Measurements from ENCODE around the gene ELFN1. TPM values are rescaled to one million over a fixed set of nuclear protein-coding genes. Genes with fewer than 3 reads are reported as not detected.

ELFN1 gene
- total RNA-seq, 1 donor from 2014 or later, result 0.62 TPM

- Mint-ChIP-seq H3K27ac (ENCODE audit: unreplicated experiment) (no peak overlapping the region), H3K9me3 (ENCODE audit: unreplicated experiment) (no peaks in the 10 kb centered on the region), H3K27me3 (ENCODE audit: unreplicated experiment) (peaks cover 2% of the 10 kb centered on the region), H3K36me3 (ENCODE audit: unreplicated experiment) (no peaks in the 10 kb centered on the region), H3K4me1 (ENCODE audit: unreplicated experiment) (no peaks in the 10 kb centered on the region), H3K4me3 (ENCODE audit: unreplicated experiment) (no peak overlapping the region)
- TF ChIP-seq CTCF (IDR thresholded peaks at IDR 0.05), result no peak
- no peak for DNase-seq (ENCODE audit: extremely low spot score, unreplicated experiment)
These were observed 68.4 kb downstream of the ELFN1 start for GRCh38 chr7:1738511-1738910.

GRCh38 chr7:1738956-1739355, 68.9 kb downstream of the ELFN1 start:
- H3K9me3 Mint-ChIP-seq (ENCODE audit: unreplicated experiment), result no peaks in the 10 kb centered on the region
- H3K27me3 Mint-ChIP-seq (ENCODE audit: unreplicated experiment), result no peaks in the 10 kb centered on the region
- no peak for TF ChIP-seq CTCF (IDR thresholded peaks at IDR 0.05)

GRCh38 chr7:1739593-1739992, 69.5 kb downstream of the ELFN1 start:
- H3K9me3 Mint-ChIP-seq (ENCODE audit: unreplicated experiment), result no peaks in the 10 kb centered on the region

More at GRCh38 chr7:1738956-1739355, 68.9 kb downstream of the ELFN1 start:
- Mint-ChIP-seq H3K27ac (ENCODE audit: unreplicated experiment) (no peak overlapping the region), H3K36me3 (ENCODE audit: unreplicated experiment) (no peaks in the 10 kb centered on the region), H3K4me1 (ENCODE audit: unreplicated experiment) (no peaks in the 10 kb centered on the region), H3K4me3 (ENCODE audit: unreplicated experiment) (no peak overlapping the region)
- no peak for DNase-seq (ENCODE audit: extremely low spot score, unreplicated experiment)

GRCh38 chr7:1740214-1740613, 70.1 kb downstream of the ELFN1 start:
- H3K27me3 Mint-ChIP-seq (ENCODE audit: unreplicated experiment), result no peaks in the 10 kb centered on the region
- no peaks in the 10 kb centered on the region for H3K9me3 Mint-ChIP-seq (ENCODE audit: unreplicated experiment)
- no peak overlapping the region for H3K27ac Mint-ChIP-seq (ENCODE audit: unreplicated experiment)
- no peak for TF ChIP-seq CTCF (IDR thresholded peaks at IDR 0.05)
- H3K36me3 Mint-ChIP-seq (ENCODE audit: unreplicated experiment), result no peaks in the 10 kb centered on the region
- DNase-seq (ENCODE audit: extremely low spot score, unreplicated experiment), result no peak
- H3K4me3 Mint-ChIP-seq (ENCODE audit: unreplicated experiment), result no peak overlapping the region
- no peaks in the 10 kb centered on the region for H3K4me1 Mint-ChIP-seq (ENCODE audit: unreplicated experiment)

More at GRCh38 chr7:1739593-1739992, 69.5 kb downstream of the ELFN1 start:
- H3K27me3 Mint-ChIP-seq (ENCODE audit: unreplicated experiment), result no peaks in the 10 kb centered on the region
- no peak overlapping the region for H3K27ac Mint-ChIP-seq (ENCODE audit: unreplicated experiment)
- DNase-seq (ENCODE audit: extremely low spot score, unreplicated experiment), result no peak
- no peaks in the 10 kb centered on the region for H3K4me1 Mint-ChIP-seq (ENCODE audit: unreplicated experiment)
- TF ChIP-seq CTCF (IDR thresholded peaks at IDR 0.05), result no peak
- no peak overlapping the region for H3K4me3 Mint-ChIP-seq (ENCODE audit: unreplicated experiment)
- no peaks in the 10 kb centered on the region for H3K36me3 Mint-ChIP-seq (ENCODE audit: unreplicated experiment)

GRCh38 chr7:1741246-1741645, 71.2 kb downstream of the ELFN1 start:
- no peak for TF ChIP-seq CTCF (IDR thresholded peaks at IDR 0.05)
- no peak for DNase-seq (ENCODE audit: extremely low spot score, unreplicated experiment)
- no peaks in the 10 kb centered on the region for H3K27me3 Mint-ChIP-seq (ENCODE audit: unreplicated experiment)
- H3K9me3 Mint-ChIP-seq (ENCODE audit: unreplicated experiment), result no peaks in the 10 kb centered on the region
- H3K27ac Mint-ChIP-seq (ENCODE audit: unreplicated experiment), result no peak overlapping the region
- no peak overlapping the region for H3K4me3 Mint-ChIP-seq (ENCODE audit: unreplicated experiment)
- H3K36me3 Mint-ChIP-seq (ENCODE audit: unreplicated experiment), result no peaks in the 10 kb centered on the region
- H3K4me1 Mint-ChIP-seq (ENCODE audit: unreplicated experiment), result no peaks in the 10 kb centered on the region

All from osteocyte (in vitro differentiated cells).